ENCODE results near the gene FLT1.

- TF ChIP-seq POLR2AphosphoS5 (IDR thresholded peaks at IDR 0.05) (no peak), CTCF (IDR thresholded peaks at IDR 0.05) (no peak), POLR2A (IDR thresholded peaks at IDR 0.05; ENCODE audit: low read depth) (no peak)
These were observed 161.6 kb downstream of the FLT1 start for GRCh38 chr13:28333204-28333881.

Measured in esophagus muscularis mucosa (tissue), 3 donors.